Testis (tissue), 3 donors: Measurements from ENCODE around the gene ZNF780B. TPM values are rescaled to one million over a fixed set of nuclear protein-coding genes. Genes with fewer than 3 reads are reported as not detected.

Experiments
- DNase-seq: peaks from one replicate; pipeline ENCODE4 v3.0.0-alpha.2; 2019
- H3K27ac ChIP-seq, 2 donors: fragments of 200-600 bp; sonication (generic); one replicate each; pipeline ENCODE4 v1.5.1; 2019
- H3K27me3 ChIP-seq: fragments of 200-600 bp; sonication (generic); one replicate; pipeline ENCODE4 v1.5.1; 2019
- H3K36me3 ChIP-seq: fragments of 200-600 bp; sonication (generic); one replicate; pipeline ENCODE4 v1.5.1; 2017; ENCODE audit warnings: low read depth; ENCODE audit errors: missing control alignments
- H3K4me1 ChIP-seq: fragments of 200-600 bp; sonication (generic); one replicate; pipeline ENCODE4 v1.5.1; 2019
- H3K4me3 ChIP-seq, 2 donors: fragments of 200-600 bp; sonication (generic); one replicate each; pipeline ENCODE4 v1.5.1; 2017 to 2019
- H3K9me3 ChIP-seq: fragments of 200-600 bp; sonication (generic); one replicate; pipeline ENCODE4 v1.5.1; 2017
- POLR2A ChIP-seq: fragments of 450-650 bp; IDR thresholded peaks from one replicate; pipeline ENCODE4 v1.6.1; 2017; ENCODE audit warnings: antibody characterized with exemption, mild to moderate bottlenecking, moderate library complexity
- WGBS, 2 donors: methylation state at CpG; one replicate each; pipeline ENCODE4 v1.1.5; 2018; 5-methylcytosine and 5-hydroxymethylcytosine counted together
- intact Hi-C: fragments of 100-400 bp; cut with DNase I; formaldehyde crosslinking; loops from one replicate; pipeline ENCODE4 v1.15.1; 2023; ENCODE audit warnings: low total_unique reads
- polyA plus RNA-seq: library from polyadenylated mRNA; stranded (reverse); fragments of 350-450 nt; fragmentation: Illumina TruSeq; extraction: RNeasy Lipid Tissue Mini Kit (QIAGEN cat#74804); gene quantifications from one replicate; pipeline ENCODE4 v1.2.3, GENCODE V29; 2014; ENCODE audit warnings: low read depth, low replicate concordance; ENCODE audit not compliant: insufficient read depth
- total RNA-seq, 2 donors: library from RNA; depleted of rRNA; stranded (reverse); fragments of >200 nt; gene quantifications; one replicate each; pipeline ENCODE4 v1.2.3, GENCODE V29; 2016
- TF ChIP-seq, protein P1 (sequence below), 3 experiments: fragments of 450-650 bp in 2 of 3; fragments of 200-600 bp in 1 of 3; sonication (generic) in 1 of 3; IDR thresholded peaks; one replicate each; pipeline ENCODE4 v1.5.1; 2016 to 2019; ENCODE audit warnings: antibody characterized with exemption in 3 of 3, mild to moderate bottlenecking in 2 of 3, moderate library complexity in 1 of 3

Gene ZNF780B
- total and polyA plus RNA-seq, 3 donors from 2014 or later, result 5.0 to 18.6 (median 13.5) TPM

DNA sequence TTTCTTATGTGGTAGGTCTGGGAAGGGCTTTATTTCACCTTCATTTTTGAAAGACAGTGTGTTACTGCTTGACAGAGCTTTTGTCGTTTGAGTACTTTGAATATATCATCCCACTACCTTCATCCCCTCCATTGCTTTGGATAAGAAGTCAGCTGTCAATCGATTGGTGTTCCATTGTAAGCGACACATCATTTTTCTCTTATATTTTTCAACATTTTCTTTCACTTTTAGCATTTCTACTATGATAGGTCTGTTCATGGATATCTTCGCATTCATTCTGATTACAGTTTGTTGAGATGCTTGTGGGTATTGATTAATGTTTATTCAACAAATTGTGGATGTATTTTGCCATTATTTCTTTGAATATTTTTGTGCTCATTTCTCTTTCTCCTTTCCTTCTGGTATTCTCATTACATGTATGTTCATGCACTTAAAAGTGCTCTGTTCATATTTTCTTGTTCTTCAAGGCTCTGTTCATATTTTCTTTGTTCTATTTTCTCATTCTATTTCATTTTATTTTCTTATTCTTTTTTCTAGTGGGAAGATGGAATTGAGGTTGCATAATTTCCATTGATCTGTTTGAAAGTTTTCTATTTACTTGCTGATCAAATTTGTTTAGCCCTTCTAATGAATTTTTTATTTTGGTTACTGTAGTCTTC lies 30.0 kb downstream of the ZNF780B start:
- TF ChIP-seq, protein P1, sequence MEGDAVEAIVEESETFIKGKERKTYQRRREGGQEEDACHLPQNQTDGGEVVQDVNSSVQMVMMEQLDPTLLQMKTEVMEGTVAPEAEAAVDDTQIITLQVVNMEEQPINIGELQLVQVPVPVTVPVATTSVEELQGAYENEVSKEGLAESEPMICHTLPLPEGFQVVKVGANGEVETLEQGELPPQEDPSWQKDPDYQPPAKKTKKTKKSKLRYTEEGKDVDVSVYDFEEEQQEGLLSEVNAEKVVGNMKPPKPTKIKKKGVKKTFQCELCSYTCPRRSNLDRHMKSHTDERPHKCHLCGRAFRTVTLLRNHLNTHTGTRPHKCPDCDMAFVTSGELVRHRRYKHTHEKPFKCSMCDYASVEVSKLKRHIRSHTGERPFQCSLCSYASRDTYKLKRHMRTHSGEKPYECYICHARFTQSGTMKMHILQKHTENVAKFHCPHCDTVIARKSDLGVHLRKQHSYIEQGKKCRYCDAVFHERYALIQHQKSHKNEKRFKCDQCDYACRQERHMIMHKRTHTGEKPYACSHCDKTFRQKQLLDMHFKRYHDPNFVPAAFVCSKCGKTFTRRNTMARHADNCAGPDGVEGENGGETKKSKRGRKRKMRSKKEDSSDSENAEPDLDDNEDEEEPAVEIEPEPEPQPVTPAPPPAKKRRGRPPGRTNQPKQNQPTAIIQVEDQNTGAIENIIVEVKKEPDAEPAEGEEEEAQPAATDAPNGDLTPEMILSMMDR (IDR thresholded peaks at IDR 0.05), result no peak
- no peak for TF ChIP-seq POLR2A
- WGBS, 2 donors, result 95 to 98% methylated on average over 4 of the region's 4 CpGs
- no peaks in the 10 kb centered on the region for H3K36me3 ChIP-seq
- no peaks in the 10 kb centered on the region for H3K4me1 ChIP-seq
- no peaks in the 10 kb centered on the region for H3K27me3 ChIP-seq
- no peak for DNase-seq
- no peak overlapping the region for H3K4me3 ChIP-seq
- H3K9me3 ChIP-seq, result no peaks in the 10 kb centered on the region
- H3K27ac ChIP-seq, result no peak overlapping the region
- intact Hi-C loops, result no loop called here

DNA sequence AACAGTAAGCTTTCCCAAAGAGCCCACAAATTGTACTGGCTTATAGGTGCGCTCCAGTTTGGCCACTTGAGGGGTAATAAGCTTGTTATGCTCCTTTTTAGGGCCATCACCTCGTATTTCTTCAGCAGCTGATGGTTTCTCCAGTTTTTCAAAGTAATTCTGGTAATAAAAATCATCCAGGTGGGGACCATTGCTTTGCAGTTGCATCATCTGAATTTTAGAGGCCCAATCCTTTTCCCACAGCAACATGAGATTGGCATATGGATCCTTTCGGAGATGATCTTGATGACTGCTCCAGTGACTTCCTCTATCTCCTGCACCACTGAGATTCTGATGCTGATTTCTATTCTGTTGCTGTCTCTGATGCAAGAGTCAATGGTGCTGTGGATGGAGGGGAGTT lies 32.1 kb downstream of the ZNF780B start:
- intact Hi-C loops, result no loop called here
- Histone ChIP-seq H3K27me3 (no peaks in the 10 kb centered on the region), H3K4me3 (no peak overlapping the region), H3K9me3 (no peaks in the 10 kb centered on the region), H3K36me3 (no peaks in the 10 kb centered on the region), H3K27ac (no peak overlapping the region), H3K4me1 (no peaks in the 10 kb centered on the region)
- DNase-seq, result no peak
- TF ChIP-seq POLR2A, result no peak
- TF ChIP-seq, protein P1 (IDR thresholded peaks at IDR 0.05), result no peak
- WGBS, 2 donors, result 88 to 89% methylated on average over 3 of the region's 3 CpGs

DNA sequence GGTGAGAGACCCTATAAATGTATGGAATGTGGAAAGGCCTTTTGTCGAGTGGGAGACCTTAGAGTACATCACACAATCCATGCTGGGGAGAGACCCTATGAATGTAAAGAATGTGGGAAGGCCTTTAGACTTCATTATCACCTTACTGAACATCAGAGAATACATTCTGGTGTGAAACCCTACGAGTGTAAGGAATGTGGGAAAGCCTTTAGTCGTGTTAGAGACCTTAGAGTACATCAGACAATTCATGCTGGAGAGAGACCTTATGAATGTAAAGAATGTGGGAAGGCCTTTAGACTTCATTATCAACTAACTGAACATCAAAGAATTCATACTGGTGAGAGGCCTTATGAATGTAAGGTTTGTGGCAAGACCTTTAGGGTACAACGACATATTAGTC lies 42.0 kb downstream of the ZNF780B start:
- H3K27ac ChIP-seq, result no peak overlapping the region
- no peak for TF ChIP-seq POLR2A
- TF ChIP-seq, protein P1 (IDR thresholded peaks at IDR 0.05), result no peak
- no peak for DNase-seq
- no peaks in the 10 kb centered on the region for H3K4me1 ChIP-seq
- intact Hi-C loops, result no loop called here
- no peaks in the 10 kb centered on the region for H3K27me3 ChIP-seq
- no peaks in the 10 kb centered on the region for H3K9me3 ChIP-seq
- no peaks in the 10 kb centered on the region for H3K36me3 ChIP-seq
- no peak overlapping the region for H3K4me3 ChIP-seq
- 89 to 93% methylated on average over 4 of the region's 4 CpGs for WGBS, 2 donors

DNA sequence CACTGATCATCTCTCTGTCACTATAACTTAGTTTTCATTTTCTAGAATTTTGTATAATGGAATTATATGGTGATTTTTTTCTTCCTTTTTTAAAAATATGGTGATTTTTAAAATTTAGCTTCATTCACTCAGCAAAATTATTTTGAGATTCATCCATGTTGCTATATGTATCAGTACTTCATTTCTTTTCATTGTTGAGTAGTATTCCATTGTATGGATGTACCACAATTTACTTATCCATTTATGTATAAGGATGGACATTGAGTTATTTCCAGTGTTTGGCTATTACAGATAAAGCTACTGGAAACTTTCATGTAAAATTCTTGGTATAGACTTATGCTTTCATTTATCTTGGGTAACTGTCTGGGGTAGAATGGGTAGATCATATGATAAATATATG lies 46.4 kb downstream of the ZNF780B start:
- Histone ChIP-seq H3K27ac (no peak overlapping the region), H3K9me3 (no peaks in the 10 kb centered on the region)
- intact Hi-C loops, result no loop called here

More for the DNA sequence above, 46.4 kb downstream of the ZNF780B start:
- Histone ChIP-seq H3K27me3 (no peaks in the 10 kb centered on the region), H3K36me3 (no peaks in the 10 kb centered on the region), H3K4me3 (no peak overlapping the region), H3K4me1 (no peaks in the 10 kb centered on the region)
- DNase-seq, result no peak
- no peak for TF ChIP-seq POLR2A
- TF ChIP-seq, protein P1 (IDR thresholded peaks at IDR 0.05), result no peak
